Large intestine (tissue), 3 donors: ENCODE data around the gene CCDC68. TPM values are rescaled to one million over a fixed set of nuclear protein-coding genes. Genes with fewer than 3 reads are reported as not detected.

Source experiments
- DNase-seq, 2 donors: peaks; one replicate each; pipeline versions ENCODE4 v3.0.0 to v3.0.0-alpha.2; 2013
- H3K27ac ChIP-seq: one replicate; pipeline ENCODE4 v1.5.1; 2013; ENCODE audit warnings: low read length
- H3K27me3 ChIP-seq: 2 replicates; pipeline ENCODE4 v1.6.1; 2013; ENCODE audit warnings: low read length; ENCODE audit not compliant: control insufficient read depth, insufficient read depth
- H3K36me3 ChIP-seq: 2 replicates; pipeline ENCODE4 v1.6.1; 2013; ENCODE audit warnings: low read length; ENCODE audit not compliant: control insufficient read depth, insufficient read depth
- H3K4me1 ChIP-seq: one replicate; pipeline ENCODE4 v1.6.1; 2013; ENCODE audit warnings: low read length; ENCODE audit not compliant: control insufficient read depth, insufficient read depth
- H3K4me3 ChIP-seq: one replicate; pipeline ENCODE4 v1.5.1; 2013; ENCODE audit warnings: low read length
- H3K9me3 ChIP-seq: one replicate; pipeline ENCODE4 v1.6.1; 2013; ENCODE audit warnings: mild to moderate bottlenecking, low read depth, low read length, moderate library complexity; ENCODE audit not compliant: control insufficient read depth
- WGBS: methylation state at CpG from one replicate; pipeline ENCODE4 v1.1.5; 2013; ENCODE audit warnings: low lambda C conversion rate; ENCODE audit not compliant: insufficient coverage; 5-methylcytosine and 5-hydroxymethylcytosine counted together
- polyA plus RNA-seq: library from polyadenylated mRNA; unstranded; fragments of 120-200 nt; gene quantifications from one replicate; pipeline ENCODE4 v1.2.1, GENCODE V29; 2013

Gene CCDC68
- polyA plus RNA-seq, 1 donor = 46.3 TPM

DNA sequence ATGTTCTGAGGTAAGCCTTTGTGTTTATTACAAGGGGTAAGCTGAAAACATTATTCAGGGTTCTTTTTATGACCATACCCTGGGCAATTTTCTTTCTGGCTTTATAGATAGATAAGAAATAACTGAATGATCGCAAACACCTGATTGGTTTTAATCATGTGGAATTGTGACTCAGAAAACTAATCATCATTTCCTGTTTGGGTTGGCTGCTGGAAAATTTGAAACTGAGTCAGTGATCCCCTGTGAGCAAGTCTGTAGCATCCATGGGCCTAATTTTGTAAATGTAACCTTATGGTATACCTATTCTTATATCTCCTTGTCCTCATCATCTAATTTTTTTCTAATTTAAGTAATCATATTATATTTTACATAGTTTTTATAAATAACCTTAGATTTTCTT is 34.3 kb downstream of the CCDC68 start:
- Histone ChIP-seq H3K4me1 (no peaks in the 10 kb centered on the region), H3K27me3 (no peaks in the 10 kb centered on the region), H3K27ac (no peak overlapping the region), H3K4me3 (no peak overlapping the region), H3K9me3 (no peaks in the 10 kb centered on the region), H3K36me3 (peaks cover 40% of the 10 kb centered on the region)
- no CpG with 5 or more reads among the region's 1 CpG for WGBS
- DNase-seq = no peak

DNA sequence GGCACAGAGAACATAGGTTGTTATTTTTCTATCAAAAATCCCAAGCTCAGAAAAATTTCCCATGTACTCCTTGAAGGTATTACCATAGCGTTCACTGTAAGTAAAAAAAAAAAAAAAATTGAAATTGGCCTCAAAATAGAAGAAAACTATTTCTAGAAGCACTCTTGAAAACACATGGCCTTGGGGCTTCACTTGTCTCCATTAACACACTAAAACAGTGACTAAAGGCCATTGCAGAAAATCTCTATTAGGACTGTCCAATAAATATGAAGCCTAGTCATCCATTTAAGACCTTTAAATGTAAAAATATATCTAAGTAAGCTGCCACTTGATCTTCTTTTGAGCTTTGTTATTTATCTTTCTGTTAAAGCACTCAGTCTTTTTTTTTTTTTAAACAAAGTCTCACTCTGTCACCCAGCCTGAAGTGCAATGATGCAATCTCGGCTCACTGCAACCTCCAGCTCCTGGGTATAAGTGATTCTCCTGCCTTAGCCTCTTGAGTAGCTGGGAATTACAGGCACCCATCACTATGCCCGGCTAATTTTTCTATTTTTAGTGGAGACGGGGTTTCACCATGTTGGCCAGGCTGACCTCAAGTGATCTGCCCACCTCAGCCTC is 35.8 kb downstream of the CCDC68 start:
- H3K4me3 ChIP-seq = no peak overlapping the region
- 90% methylated on average over 1 of the region's 4 CpGs for WGBS
- no peaks in the 10 kb centered on the region for H3K4me1 ChIP-seq
- H3K27me3 ChIP-seq = no peaks in the 10 kb centered on the region
- peaks cover 43% of the 10 kb centered on the region for H3K36me3 ChIP-seq
- H3K27ac ChIP-seq = no peak overlapping the region
- no peak for DNase-seq
- no peaks in the 10 kb centered on the region for H3K9me3 ChIP-seq

DNA sequence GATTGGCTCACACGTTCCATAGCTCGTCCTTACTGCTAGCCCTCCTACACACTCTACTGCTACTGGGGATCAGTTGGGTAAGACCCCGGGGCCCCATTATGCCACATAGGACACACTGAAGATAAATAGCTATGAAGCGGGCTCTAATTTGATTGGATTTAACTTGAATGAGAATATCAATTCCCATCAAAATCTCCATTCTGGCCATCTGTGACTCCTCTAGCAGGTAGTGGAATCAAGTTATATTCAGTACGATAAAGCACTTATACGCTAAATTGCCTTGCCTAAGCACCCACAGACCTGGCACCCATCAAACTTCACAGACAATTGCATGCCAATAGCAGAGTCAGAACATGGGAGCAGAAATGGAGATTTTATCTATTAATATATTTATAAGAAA is 39.8 kb downstream of the CCDC68 start:
- Histone ChIP-seq H3K4me1 (no peaks in the 10 kb centered on the region), H3K4me3 (no peak overlapping the region), H3K27me3 (no peaks in the 10 kb centered on the region), H3K9me3 (no peaks in the 10 kb centered on the region), H3K27ac (no peak overlapping the region), H3K36me3 (peaks cover 51% of the 10 kb centered on the region)
- DNase-seq = no peak
- no CpG with 5 or more reads among the region's 6 CpGs for WGBS

DNA sequence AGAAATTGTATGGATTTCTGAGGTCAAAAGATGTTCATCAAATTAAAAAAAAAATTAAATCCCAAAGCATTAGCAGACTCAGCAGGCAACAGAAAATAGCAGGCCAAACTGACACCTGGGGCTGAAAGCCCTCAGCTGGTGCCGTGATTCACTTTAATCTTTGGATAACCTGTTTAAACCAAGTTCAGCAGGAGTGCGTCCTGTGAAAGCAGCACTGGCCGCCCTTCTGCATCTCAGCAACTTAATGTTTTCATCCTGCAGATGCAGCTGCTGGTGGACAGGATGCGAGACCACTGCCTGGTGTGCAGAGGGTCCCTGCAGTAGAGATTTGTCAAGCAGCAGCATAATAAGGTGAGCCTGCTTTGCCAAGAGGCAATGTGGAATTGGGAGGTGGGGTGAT is 41.2 kb downstream of the CCDC68 start:
- H3K9me3 ChIP-seq = no peaks in the 10 kb centered on the region
- no peak overlapping the region for H3K27ac ChIP-seq
- no CpG with 5 or more reads among the region's 4 CpGs for WGBS
- DNase-seq = no peak
- H3K27me3 ChIP-seq = no peaks in the 10 kb centered on the region
- H3K4me3 ChIP-seq = no peak overlapping the region
- peaks cover 57% of the 10 kb centered on the region for H3K36me3 ChIP-seq
- H3K4me1 ChIP-seq = no peaks in the 10 kb centered on the region

DNA sequence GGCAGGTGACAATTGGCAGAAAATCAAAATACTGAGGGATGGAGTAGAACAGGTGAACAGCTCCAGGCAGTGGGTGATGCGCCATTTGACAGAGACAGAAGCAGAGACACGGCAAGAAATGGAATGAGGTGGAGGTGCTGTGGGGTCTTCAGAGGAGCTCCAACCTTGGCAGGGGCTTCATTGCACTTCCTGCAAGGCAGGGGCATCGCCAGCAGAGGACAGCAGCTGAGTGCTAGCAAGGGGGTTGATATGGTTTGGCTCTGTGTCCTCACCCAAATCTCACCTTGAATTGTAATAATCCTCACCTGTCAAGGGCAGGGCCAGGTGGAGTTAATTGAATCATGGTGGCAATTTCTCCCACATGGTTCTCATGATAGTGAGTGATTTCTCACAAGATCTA is 42.8 kb downstream of the CCDC68 start:
- H3K27me3 ChIP-seq = no peaks in the 10 kb centered on the region
- H3K4me3 ChIP-seq = no peak overlapping the region
- no peak overlapping the region for H3K27ac ChIP-seq
- peaks cover 51% of the 10 kb centered on the region for H3K36me3 ChIP-seq
- no peak for DNase-seq
- WGBS = no CpG with 5 or more reads among the region's 3 CpGs
- no peaks in the 10 kb centered on the region for H3K9me3 ChIP-seq
- H3K4me1 ChIP-seq = no peaks in the 10 kb centered on the region

DNA sequence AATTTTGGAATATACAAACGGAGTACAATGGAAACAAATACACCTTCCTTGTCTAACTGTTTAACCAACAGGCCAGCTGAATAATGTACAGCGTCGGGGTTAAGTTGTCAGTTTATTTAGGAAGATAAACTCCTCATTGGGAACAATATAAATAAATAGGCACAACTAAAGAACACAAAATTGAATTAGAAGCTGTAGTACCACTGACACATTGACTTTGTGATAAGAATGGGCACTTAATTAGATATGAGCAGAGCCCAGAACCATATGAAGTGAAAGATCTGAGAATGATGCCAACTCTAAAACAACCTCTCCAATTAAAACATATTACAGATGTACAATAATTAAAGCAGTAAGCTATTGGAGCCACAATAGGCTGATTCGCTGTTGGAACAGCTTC is 44.4 kb downstream of the CCDC68 start:
- Histone ChIP-seq H3K9me3 (no peaks in the 10 kb centered on the region), H3K4me1 (no peaks in the 10 kb centered on the region), H3K27me3 (no peaks in the 10 kb centered on the region), H3K4me3 (no peak overlapping the region), H3K36me3 (peaks cover 50% of the 10 kb centered on the region), H3K27ac (no peak overlapping the region)
- DNase-seq = no peak
- WGBS = no CpG with 5 or more reads among the region's 4 CpGs

DNA sequence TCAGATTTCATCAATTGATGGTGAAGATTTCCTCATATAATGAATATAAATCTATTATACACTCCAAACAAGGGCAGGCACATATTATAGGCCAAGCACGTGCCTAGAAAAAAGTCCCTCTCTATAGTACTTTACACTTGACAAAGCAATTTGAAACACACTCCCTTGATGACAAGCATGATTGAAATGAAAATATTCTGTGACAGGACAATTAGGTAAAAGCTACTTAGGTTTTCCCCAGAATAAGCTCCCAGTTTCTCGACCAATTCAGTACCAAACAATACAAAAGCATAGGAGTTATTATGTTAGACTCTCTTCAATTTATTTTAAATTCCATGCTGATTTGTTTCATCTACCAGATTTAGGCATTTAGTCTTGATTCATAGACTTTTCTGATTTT is 47.7 kb downstream of the CCDC68 start:
- DNase-seq = no peak
- no CpG with 5 or more reads among the region's 2 CpGs for WGBS
- peaks cover 33% of the 10 kb centered on the region for H3K36me3 ChIP-seq
- no peak overlapping the region for H3K27ac ChIP-seq
- no peak overlapping the region for H3K4me3 ChIP-seq
- H3K27me3 ChIP-seq = no peaks in the 10 kb centered on the region
- no peaks in the 10 kb centered on the region for H3K4me1 ChIP-seq
- H3K9me3 ChIP-seq = no peaks in the 10 kb centered on the region

DNA sequence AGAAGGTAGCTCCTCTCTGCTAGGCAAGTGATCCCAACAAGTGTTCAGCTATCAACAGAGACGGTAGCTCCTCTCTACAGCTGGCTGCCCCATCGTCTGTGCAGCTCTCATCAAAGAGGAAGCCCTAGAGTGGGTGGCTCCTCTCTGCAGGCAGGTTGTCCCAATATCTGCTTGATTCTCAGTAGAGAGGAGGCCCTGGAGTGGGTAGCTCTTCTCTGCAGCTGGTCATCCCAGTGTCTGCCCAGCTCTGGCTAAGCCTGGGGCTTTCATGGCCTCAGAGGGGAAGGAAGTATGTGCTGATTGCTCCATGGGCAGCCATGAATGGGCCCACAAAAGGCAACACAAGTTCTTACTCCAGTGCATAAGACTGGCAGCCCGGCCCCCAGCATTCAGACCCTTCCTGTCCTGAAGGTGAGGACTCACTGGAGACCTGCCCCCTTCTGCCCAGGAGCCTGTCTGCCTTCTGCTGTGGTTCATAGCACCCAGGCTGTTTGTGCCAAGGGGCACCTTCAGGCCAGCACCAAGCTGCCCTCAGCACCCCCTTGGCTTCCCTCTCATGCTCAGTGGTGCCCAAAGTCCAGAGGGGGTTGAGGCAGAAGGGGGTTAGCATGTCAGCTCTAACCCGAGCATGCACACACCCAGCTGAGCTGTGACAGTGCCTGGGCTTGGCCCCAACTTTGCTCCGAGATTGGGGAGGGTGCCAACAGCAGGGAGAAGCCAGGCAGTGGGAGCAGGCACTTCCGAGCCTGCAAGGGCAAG is 48.9 kb downstream of the CCDC68 start:
- no peak overlapping the region for H3K27ac ChIP-seq
- no peaks in the 10 kb centered on the region for H3K9me3 ChIP-seq
- no peak overlapping the region for H3K4me3 ChIP-seq
- DNase-seq = peak in 1 of 2 donors; percentile 11
- no peaks in the 10 kb centered on the region for H3K27me3 ChIP-seq
- WGBS = no CpG with 5 or more reads among the region's 6 CpGs
- H3K4me1 ChIP-seq = no peaks in the 10 kb centered on the region
- H3K36me3 ChIP-seq = peaks cover 29% of the 10 kb centered on the region

DNA sequence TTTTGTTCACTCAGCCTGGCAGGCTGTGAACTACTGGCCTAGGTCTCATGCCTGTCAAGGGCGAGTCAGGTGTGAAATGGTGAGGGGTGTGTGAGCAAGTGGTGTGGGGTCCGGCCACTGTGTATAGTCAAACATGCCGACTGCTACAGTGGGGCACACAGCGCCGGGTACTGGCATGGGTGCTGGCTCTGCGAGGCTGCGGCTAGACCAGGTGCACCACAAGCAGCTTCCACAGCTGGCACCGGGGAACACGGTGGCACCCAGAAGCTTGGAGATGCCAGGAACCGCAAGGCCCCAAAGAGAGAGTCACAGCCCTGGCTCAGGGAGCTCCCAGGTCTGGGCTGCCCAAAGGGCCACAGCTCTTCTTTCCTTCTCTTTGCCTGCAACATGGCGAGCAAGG is 49.7 kb downstream of the CCDC68 start:
- H3K36me3 ChIP-seq = peaks cover 29% of the 10 kb centered on the region
- no CpG with 5 or more reads among the region's 11 CpGs for WGBS
- no peaks in the 10 kb centered on the region for H3K27me3 ChIP-seq
- H3K4me3 ChIP-seq = no peak overlapping the region
- no peaks in the 10 kb centered on the region for H3K4me1 ChIP-seq
- DNase-seq = no peak
- H3K27ac ChIP-seq = no peak overlapping the region
- H3K9me3 ChIP-seq = no peaks in the 10 kb centered on the region

DNA sequence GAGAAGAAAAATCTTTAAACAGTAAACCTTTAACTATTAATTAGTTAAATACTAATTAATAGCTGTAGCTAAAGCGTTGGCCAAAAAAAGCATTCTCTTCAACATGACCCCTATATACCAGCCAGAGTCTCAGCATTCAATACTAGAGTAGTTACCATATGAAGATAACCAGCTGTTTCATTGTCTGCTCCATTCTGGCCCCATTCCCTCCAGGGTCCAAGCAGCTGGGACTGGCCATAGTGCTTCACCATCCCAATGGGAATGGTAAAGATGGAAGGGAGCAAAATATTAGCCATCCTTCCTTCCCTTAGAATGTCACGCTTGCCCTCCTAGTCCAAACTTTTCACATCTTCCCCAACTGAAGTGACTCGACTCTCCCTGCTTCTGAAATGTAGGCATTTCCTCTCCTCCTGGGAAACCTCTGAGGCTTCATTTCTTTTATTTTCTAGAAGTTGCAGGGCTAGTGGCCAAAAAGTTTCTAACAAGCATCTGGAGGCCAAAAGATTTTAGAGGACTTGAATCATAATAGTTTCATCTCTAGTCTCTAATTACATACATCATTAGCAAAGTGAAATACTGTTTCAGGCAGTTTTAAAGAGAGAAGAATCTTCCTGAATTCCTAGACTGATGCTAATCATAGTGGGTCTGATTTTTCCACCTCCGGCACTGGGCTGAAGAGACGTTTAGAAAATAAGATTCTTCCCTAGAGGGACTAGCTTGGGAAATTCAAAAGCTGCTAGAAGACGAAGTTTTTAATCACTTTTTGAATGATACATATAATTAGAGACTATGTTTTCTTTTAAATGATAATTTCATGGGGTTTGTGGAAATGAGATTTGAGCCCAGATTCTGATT is 52.7 kb downstream of the CCDC68 start:
- Histone ChIP-seq H3K27me3 (no peaks in the 10 kb centered on the region), H3K4me3 (no peak overlapping the region), H3K4me1 (no peaks in the 10 kb centered on the region), H3K27ac (no peak overlapping the region), H3K36me3 (peaks cover 21% of the 10 kb centered on the region), H3K9me3 (no peaks in the 10 kb centered on the region)
- WGBS = 60% methylated on average over 1 of the region's 6 CpGs
- DNase-seq = no peak
